Stimulated activated CD4-positive, alpha-beta T cell treated with anti-CD3 and anti-CD28 coated beads, Interleukin-15, amount 100 ng/mL, for 48 hours (primary cell): ENCODE data around the gene SCAMP1.

ENCODE experiments used
- DNase-seq, 2 donors: peaks; one replicate each; pipeline ENCODE4 v3.0.0-alpha.2; 2020; ENCODE audit warnings: low read depth in 2 of 2

SCAMP1 gene

DNA sequence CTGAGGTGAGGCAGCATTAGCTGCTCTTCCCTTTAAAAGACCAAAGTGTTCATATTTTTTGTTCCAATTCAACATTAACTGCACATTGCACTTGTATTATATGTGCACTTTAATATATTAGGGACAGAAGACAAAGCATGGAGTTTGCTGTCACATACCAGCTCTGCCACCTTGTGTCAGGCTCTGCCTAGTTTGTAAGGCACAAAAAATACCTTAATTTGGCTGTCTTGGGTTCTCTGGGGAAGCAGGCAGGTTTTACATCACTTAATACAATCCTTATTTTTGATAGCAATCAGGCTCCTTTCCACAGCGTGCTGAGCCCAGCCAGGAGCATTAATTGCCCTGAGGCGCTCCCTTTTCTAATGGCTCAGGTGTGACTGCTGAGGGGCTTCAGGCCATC, 131.8 kb downstream of the SCAMP1 start:
- DNase-seq: no peak

DNA sequence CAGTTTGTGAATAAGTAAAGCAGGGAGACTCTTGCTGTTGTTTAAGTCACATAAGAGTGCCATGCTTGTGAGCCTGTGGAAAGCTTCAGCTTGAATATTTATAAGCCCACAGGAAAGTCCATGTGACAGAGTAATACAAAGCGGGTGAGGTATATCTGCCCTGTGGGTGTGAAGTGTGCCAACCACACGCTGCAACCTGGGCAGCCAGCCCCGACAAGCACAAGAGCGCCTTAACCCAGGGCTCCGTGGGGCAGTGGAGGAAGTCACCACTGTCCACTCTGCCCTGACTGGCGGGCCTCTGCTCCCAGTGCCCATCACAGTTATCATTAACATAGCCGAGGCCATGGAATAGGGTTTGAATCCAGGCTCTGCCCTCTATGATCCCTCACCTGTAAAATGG, 132.2 kb downstream of the SCAMP1 start:
- no peak for DNase-seq

DNA sequence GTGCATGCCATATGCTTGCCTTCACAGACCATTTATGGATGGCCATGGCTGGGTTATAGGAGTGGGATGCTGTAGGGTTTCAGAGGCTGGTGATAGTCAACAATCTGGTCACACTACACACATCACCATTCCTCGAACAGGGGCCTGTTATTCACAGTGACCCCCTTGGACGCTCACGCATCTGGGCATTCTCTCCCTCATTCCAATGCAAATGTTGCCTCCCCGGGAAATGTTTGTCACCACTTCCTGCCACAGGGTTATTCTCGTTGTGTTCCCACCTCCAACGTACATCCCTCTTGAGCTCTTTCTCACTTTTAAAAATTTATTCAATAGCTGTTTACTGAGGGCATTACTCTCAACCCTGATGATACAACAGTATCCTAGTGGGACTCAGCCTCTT, 135.4 kb downstream of the SCAMP1 start:
- no peak for DNase-seq

DNA sequence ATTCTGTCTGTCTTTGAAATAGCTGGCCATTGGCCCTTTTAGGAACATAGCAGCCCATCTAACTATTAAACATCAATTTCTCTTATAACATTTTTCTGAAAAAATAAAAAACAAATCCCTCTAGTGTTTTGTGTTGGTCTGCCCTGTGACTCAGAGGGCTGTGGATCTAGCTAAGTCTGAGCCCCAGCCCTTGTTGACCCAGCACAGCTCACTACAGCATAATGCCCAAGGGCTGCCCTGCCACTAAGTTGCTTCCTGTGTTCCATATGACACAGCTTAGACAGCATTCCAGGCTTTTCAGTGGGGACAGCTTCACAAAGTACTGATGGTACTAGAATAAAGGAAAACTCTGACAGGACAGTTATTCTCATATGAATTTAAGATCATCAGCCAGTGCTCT, 136.0 kb downstream of the SCAMP1 start:
- DNase-seq: no peak

DNA sequence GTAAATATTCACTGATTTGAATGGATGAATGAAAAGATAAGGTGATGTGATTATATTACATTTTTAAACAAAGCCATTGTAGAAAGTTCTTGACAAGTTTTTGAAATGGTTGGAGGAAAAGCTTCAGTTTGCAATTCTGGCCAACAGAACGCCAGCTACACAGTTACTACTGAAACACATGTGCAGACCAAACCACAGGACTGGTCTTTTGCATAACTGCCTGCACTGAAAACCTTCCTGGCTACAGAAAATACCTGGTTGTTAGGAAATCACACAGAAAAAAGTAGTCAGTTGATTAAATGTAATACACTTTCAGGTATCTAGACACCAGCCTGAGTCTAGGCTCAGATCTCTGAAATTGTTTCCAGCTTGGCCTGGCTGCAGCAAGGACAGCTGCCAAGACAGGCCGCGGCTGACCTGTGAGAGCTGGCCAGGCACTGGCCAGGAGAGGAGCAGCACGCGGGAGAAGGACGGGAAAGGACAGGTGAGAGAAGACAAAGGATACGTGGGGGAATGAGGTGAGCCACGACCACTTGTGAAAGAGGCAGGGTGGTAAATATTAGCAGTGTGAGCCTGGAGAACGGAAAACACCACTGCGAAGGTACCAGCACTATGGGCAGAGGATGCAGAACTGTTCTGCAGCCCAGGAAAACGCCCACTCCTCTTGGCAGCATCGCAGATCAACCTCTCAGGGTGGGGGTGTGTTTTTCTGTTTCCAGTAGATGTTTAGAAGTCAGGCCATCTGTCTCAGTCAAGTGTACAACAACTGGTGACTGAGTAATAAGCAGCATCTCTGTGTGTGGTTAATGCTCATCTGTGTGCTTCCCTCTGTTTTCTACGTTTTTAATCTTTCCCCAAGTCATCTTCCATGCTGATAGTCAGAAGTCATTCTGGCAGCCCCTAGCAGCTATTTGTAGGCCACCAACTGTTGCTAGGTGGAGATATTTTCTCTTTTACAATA, 137.4 kb downstream of the SCAMP1 start:
- no peak for DNase-seq

DNA sequence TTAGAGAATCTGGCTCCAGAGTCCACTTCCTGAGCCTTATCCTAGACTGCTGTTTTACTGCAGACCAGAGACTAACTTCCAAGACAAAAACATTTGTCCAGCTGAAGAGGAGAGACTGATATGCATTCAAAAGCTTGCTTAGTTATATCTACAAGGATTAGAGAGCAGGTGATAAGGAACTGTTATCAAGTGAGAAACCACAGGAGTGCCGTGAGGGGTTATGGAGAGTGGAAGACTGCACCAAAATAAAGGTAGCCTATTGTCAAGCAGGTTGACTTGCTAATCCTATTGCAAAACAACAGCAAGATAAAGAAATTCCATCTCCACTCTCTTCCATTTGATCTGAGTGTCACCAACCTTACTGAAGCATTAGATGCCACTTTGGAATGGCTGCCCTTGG, 139.1 kb downstream of the SCAMP1 start:
- no peak for DNase-seq

DNA sequence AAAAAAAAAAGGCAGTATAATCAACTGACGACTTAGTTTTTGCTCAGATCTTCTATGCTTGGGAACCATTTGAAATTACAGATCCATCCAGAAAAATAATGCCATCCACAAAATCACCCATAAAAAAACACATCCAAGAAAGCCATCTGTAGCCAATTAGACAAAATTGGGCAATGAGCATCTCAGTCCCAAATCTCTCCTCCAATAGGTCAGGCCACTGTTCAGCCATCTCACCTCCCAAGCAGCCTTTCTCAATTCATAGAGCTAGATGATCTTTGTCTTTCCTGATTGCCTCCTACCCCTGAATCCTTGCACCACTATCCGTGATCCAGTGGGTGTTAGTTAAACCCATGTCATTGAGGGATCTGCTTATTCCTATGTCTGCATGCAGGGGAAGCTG, 139.6 kb downstream of the SCAMP1 start:
- DNase-seq: no peak

DNA sequence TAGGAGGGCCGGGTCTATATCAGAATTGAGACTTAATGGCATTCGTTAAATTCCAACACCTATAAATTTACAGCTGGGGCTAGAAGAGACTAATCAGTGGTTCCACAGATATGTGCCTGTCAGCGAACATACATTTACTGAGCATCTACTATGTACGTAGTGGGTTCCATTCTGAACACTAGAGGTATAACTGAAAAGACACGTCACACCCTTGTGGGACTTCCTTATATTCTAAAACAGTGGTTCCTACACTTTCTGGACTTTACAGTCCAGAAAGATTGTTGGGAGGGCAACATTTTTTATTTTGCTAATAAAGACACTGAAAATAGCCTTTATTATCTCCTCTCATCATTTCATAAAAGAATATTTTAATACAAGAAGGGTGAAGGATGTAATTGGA, 140.5 kb downstream of the SCAMP1 start:
- DNase-seq: no peak

DNA sequence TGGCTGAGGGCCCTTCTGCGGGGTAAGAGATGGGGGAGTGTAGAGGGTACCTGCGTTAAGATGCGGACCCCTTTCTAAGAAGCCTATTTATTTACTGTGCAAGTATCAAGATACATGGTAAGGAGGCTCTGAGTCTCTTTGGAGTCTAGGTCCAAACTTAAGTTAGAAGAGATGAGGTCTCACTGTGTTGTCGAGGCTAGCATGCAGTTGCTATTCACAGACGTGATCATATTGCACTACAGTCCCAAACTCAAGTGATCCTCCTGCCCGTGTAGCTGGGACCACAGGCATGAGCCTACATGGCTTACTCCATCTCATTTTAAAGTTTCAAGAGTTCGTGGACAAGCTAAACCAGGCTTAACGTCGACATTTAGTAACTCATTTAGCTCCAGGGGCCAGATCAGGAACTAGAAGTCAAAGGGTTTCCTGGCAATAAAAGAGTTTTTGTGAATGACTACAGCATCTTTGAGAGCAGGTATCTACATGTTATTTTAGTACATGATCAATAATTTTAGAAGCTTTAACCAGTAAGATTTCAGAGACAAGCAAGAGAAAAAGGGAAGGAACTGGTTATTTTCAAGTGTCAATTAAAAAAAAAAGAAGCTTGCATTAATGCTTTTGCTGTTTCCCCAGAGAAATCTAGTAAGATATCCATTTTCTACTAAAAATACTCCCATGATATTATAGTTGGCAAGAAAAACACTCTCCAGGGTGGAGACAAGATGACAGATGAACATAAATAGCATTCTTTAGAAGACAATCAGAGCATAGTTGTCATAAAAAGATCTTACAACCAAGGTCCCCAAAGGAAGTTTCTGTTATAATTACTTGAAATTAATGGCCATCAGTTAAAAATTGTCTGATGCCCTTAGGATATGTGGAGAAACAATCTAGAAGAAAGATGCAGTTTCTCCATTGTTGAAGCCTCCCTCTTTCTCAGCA, 141.3 kb downstream of the SCAMP1 start:
- no peak for DNase-seq

DNA sequence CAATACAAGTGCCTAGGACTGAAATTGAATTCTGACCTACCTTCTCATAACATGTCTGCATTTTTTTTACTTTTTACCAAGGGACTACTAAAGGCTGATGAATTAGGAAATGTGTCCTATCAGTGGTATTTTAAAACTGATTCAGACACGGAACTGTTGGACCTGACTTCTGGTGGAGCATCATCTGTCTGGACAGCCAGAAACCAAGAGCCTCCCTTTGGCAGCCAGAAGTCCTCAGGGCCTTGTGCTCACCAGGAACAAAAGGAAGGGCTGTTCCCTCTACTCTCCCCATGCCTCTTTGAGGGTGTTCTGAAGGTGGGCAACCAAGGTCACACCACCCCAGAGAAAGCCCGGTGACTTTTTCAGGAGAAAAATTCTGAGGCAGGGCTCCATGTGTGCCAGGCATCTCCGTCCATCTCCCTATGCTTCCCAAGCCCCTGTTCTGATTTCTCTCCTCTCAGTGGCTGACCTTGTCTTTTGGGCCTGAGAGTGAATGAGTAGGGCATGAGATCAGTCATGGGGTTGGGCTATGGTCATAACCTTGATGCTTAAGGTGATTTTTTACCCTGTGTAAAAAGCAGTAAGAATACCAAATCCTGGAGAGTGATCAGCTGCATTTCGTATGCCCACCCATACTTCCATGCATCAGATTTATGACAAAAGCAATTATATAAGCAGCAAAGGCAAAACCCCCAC, 143.7 kb downstream of the SCAMP1 start:
- DNase-seq: no peak

DNA sequence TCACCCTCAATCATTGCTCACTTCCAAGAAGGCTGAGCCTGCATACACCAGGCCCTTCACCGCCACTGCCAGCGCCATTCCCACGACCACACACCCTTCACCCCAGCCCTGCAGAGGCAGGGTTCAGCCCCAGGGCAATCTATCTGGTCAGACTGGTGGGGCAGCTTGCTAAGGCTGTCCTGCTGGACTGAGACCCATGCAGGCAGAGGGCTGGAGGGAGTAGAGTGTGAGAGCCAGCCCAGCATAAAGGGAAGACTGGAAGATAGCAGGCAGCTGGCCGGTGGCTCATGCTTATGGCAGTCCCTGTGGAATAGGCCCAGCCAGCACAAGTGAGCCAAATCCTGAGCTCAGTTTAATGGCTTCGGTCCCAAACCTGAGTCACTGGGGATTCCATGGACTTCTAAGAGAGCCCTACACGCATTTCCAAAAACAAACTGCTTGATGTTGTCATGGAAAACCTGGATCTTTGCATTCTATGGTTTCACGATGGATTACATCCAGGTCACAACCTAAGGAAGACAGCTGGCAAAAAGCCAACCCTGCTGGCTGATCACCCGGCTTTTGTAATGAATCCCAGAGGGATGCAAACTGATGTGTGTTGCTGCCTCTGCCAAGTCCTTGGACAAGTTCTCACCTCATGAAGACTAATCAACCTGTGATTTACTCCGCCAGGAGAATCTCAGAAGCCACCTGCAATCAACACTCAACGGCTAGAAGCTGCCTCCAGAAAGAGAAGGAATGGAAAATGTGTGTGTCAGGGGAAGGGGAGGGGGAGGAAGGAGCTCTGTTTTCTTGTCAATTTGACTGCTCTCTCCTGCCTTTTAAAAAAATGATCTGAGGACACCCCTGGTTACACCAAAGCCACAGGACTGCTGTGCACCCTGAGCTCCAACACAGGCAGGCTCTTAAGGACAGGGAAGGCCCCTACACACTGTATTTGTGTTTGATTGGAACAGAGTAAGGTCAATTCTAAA, 144.6 kb downstream of the SCAMP1 start:
- DNase-seq: no peak

DNA sequence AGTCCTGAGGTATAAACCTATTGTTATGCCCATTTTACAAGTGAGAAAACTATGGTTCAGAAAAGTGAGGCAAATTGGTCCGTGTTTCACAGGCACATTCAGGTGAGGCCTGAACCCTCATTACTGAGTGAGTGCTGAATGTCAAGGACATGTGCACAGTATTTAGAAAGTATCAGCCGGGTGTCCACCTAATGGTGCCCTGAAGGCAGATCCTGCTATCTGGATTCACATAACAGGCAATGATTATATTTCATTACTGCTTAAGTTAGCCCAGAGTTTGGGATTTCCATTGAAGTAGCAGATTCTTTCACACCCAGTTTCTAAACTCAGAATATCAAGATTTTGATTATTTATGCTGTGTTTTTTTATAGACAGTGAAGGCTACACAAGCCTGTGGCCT, 145.4 kb downstream of the SCAMP1 start:
- no peak for DNase-seq

DNA sequence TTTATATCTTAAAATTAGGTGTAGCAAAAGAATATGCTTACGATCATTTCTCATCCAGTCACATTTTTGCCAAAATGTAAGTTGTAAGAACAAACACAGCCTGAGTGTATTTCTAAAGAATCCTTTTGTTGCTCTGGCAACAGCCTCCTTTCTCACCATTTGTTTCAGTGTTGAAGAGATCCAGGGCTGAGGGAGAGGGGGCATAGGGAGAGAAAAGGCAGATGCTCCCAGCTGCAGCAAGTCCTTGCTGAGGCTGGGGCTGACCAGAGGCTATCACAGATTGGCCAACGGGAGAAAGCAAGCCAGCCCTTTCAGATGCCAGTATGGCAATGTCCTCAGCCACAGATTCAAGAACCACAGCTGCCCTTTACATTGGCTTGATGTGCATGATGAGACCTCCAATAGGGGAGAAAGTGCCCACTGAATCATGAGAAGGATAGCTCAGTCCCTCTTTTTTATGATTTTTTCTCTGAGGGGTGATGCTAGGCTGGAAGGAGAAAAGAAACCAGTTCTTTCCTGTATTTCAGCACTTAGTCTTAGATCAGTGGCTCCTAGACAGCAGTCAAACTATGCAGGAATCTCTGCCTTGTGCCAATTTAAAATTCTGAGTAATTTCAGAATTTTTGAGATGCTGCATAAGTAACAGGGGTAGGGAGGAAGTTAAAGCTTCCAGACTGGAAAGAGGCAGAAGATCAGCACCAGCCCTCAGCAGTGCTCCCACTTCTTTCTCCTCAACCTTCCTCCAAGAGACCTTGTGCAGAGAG, 146.0 kb downstream of the SCAMP1 start:
- no peak for DNase-seq

DNA sequence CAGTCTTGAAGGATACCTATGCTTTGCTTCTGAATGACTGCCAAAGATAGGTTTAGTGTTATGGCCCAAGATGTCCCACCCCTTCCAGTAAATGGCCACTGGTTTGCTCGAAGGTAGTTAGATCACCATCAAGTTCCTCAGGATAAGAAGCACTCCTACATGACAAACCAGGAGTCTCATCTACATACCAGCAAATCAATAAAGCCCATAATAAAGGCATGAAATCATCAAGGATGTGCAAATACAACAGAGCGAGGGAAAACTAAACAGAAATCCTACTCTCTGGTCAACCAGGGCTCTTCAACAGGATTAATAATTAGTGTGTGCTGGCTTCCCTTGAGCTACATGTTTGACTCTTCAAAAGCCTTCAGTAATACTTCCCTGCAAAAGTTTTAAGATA, 147.1 kb downstream of the SCAMP1 start:
- no peak for DNase-seq

DNA sequence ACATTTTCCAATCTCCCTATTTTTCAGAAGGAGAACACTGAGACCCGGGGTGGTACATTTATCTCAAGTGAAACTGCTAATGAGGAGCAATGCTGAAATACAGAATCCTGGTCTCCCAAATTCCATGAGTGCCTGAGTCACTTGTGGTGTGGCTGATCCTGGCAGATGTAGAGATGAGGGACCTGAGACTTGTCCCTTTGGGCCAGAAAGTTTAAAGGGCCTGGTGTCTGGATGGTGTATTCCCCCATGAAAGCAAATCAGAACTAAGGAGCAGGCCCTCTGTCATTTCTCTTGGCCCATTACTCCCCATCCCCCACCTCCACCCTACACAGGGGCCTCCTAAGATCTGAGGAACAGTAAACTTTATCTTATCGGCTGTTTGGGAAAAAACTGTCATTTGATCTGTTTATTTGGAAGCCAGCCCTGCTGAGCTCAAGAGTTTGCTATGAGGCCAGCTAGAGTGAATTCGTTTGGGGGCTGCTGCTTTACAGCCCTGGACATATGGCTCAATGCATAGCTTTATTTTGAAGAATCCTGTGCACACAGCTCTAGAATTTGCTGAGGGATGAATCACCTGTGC, 147.9 kb downstream of the SCAMP1 start:
- no peak for DNase-seq

DNA sequence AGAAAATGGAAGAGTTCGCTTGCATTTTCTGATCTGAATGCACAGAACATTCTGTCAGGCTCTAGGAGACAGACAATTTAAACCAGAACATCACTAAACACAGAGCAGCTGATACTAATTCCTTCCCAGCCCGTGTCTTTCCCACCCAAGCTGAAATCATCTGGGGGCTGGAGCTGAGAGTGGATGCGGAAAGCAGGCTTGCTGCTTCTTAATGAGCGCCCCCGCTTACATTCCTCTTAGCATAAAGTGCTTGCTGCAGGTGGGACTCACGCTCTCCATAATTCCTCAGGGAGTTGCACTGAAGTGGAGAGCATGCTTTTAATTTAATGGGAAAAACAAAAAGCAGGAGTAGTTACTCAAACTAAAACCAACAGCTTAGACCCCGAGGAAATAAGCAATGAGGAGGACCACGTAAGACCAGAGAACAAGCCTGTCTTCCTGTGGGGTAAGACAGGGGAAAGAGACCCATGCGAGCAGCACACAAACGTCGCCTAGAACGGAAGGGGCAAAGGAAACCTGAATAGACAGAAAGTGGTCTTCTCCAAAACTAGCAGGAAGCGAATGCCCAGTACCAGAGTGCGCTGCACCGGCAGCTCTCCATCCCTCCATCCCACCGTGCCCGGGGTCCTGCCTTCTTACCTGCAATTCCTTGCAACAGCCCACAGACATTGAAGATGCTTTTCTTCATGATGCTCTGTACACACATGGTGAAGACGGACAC, 148.9 kb downstream of the SCAMP1 start:
- DNase-seq: no peak

DNA sequence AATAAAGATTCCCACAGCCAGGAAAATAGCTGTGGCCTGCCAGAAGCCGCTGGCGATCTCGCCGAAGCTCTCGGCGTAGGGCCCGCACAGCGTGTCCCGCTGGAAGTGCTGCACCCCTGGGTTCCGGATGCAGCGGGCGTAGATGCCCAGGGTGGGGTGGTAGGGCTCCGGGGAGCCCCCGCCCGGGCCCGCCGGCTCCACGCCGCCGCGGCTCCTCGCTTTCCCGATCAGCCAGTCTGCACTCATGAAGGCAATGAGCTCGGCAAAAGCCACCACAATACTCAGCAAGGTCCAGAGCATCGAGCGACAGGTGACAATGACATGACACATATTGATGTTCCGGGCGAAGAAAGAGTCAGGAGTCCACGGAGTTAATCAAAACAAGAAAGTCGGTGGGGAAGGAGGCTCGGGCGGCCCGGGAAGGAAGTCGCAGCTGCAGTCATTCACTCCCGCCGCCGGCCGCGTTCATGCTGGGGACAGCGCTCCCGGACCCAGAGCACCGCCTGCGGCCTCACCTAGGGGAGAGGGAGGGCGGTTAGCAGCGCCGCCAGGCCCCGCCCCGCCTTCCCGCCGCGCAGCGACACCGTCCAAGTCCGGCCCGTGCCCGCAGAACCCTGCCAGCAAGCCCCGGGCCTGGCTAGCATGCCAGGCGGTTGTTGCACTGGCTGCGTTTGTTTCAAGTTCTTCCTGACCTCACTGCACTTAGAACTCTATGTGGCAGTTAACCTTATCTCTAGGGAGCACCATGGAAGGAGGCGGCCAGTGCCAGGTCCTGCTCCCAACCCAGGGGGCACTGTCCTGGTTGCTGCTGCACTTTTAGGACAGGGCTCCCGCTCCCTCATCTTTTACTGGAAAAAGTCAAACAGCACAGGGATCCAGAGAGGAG, 149.7 kb downstream of the SCAMP1 start:
- no peak for DNase-seq
